ENCODE measurements around the gene NDUFAF7. TPM values are rescaled to one million over a fixed set of nuclear protein-coding genes. Genes with fewer than 3 reads are reported as not detected.
A peak's percentile ranks its signal among the peaks of the same experiment; 100 is the strongest.

The NDUFAF7 gene
- total and polyA plus RNA-seq, 9 of the 15 experiments (the other 6 are each of a cell fraction or from before 2014, with no cell fraction given) = 14.9 to 41.6 (median 23.9) TPM

GRCh38 chr2:37181726-37182684 is 49.5 kb upstream of the NDUFAF7 start:
- Histone ChIP-seq H3K9me1 (ENCODE audit: control insufficient read depth, insufficient read depth, low read length) (no peaks in the 10 kb centered on the region), H3K9ac (ENCODE audit: insufficient read depth in 1 of 2, low read depth in 2 of 2, low read length in 2 of 2) (no peak overlapping the region), H3K4me3 (no peak overlapping the region), H4K20me1 (replicated peaks; ENCODE audit: control insufficient read depth, insufficient read depth, low read length) (no peaks in the 10 kb centered on the region), H3K79me2 (ENCODE audit: control insufficient read depth, insufficient read depth, low read length) (no peaks in the 10 kb centered on the region), H3K4me1 (replicated peaks in 1 of 2; ENCODE audit: control insufficient read depth in 2 of 2, insufficient read depth in 2 of 2, low read length in 2 of 2) (peaks cover 5 to 11% of the 10 kb centered on the region in 2 experiments; a peak in 3 of 5 replicates), H3K36me3 (ENCODE audit: control insufficient read depth, insufficient read depth, low read length) (no peaks in the 10 kb centered on the region), H3K27me3 (ENCODE audit: control insufficient read depth in 2 of 2, insufficient read depth in 2 of 2, low read length in 2 of 2) (peaks cover 4 to 6% of the 10 kb centered on the region in 2 experiments; a peak in 3 of 5 replicates), H3K9me3 (replicated peaks; ENCODE audit: control insufficient read depth, insufficient read depth, low read depth, low read length) (no peaks in the 10 kb centered on the region), H2AFZ (ENCODE audit: low read depth, low read length) (no peak overlapping the region), H3K27ac (ENCODE audit: extremely low read depth, low read depth, low read length) (no peak overlapping the region), H3K4me2 (ENCODE audit: insufficient read depth, low read length) (no peak overlapping the region)
- in situ Hi-C loops (cut with MboI) (no loop called here), intact Hi-C loops (cut with micrococcal nuclease) (no loop called here)
- no TSS peak for BruUV-seq (replicated peaks)
- ChIA-PET CTCF (ENCODE audit: low intra/inter-chr PET ratio) (no interaction called here), POLR2A (interaction anchor here (1.1 to 1.4 kb wide), 2 partner anchors 8 to 12 kb away, joined by 3 read pairs; no protein-coding TSS in a partner anchor)
- FAIRE-seq = no peak
- WGBS (ENCODE audit: insufficient coverage, low coverage, missing lambda C conversion rate) = 8% methylated on average over 17 of the region's 17 CpGs
- 0 out of 3 replicates have a peak, but pooled peaks have one; percentile 29 for ATAC-seq
- DNase-seq (ENCODE audit: extremely low read depth in 1 of 4, low spot score in 3 of 4) = no peak
- TF ChIP-seq ZBTB11 (CRISPR knock-in tag; IDR thresholded peaks at IDR 0.05) (no peak), UBTF (IDR thresholded peaks at IDR 0.05; ENCODE audit: borderline replicate concordance in 1 of 2, low read depth in 2 of 2, low read length in 2 of 2) (no peak), ZNF512 (tag; IDR thresholded peaks at IDR 0.05) (peak; percentile 76), HDGF (IDR thresholded peaks at IDR 0.05) (no peak), E2F5 (CRISPR knock-in tag; IDR thresholded peaks at IDR 0.05) (no peak), MAFG (tag; conservative IDR thresholded peaks at IDR 0.05) (peak; percentile 67), SMARCA4 (IDR thresholded peaks at IDR 0.05) (peak; percentile 46; the same call in 1 of the 2 replicates), ASH1L (IDR thresholded peaks at IDR 0.05; ENCODE audit: borderline replicate concordance, low read depth, partially characterized antibody) (no peak), TEAD1 (CRISPR knock-in tag; IDR thresholded peaks at IDR 0.05) (0 out of 4 replicates have a peak, but pooled peaks of 1 of the 2 experiments have one; percentile 19), FOSL1 (tag; conservative IDR thresholded peaks at IDR 0.05) (0 out of 2 replicates have a peak, but pooled peaks have one; percentile 38), C11orf30 (IDR thresholded peaks at IDR 0.05; ENCODE audit: low read depth) (peak; percentile 69)

All from K562 (cell line).